GM18517 (cell line): Measurements from ENCODE around the gene ETHE1.
A peak's percentile ranks its signal among the peaks of the same experiment; 100 is the strongest.
"Not testable (repeated sequence)": the region's sequence is repeated elsewhere in the genome, so short reads cannot be mapped to it uniquely, and the experiment has no call there.

Experiments
- ATAC-seq: cut with Tn5 transposase; IDR thresholded peaks from one replicate; pipeline ENCODE4 v1.9.1; 2021; ENCODE audit warnings: mild to moderate bottlenecking, moderate library complexity; ENCODE audit not compliant: unreplicated experiment

ETHE1 gene

DNA sequence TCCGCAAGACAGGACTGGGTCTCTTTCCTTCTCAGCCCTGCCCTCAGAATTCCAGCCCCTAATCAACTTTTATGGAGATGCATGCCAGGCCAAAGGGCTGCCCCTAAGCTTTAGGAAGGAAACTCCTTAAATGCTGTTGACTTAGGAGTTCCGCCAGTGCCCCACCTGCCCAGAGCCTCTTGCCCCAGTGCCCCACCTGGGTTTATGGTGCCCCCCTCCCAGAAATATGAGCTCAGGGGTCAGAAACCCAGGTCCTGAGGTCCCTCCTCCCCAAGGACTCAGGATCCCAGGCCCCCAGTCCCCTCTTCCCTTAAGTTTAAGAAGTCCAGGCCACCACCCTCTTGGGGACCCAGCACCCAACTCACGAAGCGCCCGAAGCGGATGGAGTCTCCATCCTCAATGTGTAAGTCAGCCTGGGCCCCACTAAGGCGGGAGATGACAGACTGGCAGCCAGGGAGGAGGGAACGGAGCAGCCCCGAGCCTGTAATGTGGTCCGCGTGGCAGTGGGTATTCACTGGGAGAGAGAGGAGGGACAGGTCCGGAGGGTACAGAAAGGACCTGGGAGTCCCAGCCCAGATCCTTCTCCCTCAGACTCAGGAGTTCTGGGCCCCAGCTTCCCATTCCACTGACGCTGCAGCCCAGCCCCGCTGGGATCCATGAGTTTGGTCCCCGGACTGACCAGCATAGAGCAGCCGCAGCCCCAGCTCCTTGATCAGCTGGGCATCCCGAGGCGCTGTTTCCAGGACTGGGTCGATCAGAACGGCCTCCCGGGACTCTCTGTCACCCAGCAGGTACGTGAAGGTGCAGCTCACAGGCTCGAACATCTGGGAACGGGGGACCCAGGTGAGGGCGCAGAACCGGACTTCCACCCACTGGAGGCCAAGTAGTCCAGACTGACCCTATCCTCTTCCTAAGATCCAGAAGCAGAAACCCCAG, 897 bp downstream of the ETHE1 start:
- ATAC-seq, result no peak

DNA sequence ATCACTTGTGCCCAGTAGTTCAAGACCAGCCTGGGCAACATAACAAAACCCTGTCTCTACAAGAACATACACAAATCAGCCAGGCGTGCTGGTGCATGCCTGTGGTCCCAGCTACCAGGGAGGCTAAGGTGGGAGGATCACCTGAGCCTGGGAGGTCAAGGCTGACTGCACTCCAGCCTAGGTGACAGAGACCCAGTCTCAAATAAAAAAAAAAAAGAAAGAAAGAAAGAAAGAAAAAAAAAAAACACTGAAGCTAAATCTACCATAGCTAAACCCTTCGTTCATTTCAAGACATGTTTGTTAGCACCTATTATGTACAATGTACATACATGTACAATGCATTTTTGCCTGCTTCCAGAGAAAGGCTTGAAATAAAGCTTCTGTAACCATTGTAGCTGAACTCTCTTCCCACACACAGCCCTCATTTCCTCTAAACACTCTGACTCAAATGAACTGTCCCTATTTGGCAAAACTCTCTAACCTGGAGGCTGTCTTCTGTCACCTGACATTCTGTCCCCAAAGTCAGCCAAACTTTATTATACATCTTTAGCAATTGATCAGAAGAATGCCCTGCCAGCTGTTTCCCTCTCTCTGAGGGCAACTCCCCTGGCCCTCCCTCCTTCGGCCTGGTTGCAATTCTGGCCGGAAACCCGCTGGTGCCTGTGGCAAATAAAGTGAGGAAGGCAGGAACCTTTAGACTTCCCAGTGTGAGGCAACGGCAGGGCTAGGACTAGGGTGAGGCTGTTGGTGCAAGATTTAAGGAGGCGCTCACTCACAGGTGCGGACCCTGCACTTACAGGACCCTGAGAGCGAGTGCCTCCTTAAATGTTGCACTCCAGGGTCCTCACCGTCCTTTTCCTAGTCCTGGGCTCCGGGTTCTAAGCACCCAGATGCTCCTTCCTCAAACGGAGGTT, 1.8 kb downstream of the ETHE1 start:
- ATAC-seq, result no peak

DNA sequence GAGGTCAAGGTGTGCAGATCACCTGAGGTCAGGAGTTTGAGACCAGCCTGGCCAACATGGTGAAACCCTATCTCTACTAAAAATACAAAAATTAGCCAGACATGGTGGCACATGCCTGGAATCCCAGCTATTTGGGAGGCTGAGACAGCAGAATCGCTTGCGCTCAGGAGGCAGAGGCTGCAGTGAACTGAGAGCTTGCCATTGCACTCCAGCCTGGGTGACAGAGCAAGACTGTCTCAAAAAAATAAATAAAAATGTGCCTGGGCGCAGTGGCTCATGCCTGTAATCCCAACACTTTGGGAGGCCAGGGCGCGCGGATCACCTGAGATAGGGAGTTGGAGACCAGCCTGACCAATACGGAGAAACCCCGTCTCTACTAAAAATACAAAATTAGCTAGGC, 3.3 kb downstream of the ETHE1 start:
- ATAC-seq, result not testable (repeated sequence)

DNA sequence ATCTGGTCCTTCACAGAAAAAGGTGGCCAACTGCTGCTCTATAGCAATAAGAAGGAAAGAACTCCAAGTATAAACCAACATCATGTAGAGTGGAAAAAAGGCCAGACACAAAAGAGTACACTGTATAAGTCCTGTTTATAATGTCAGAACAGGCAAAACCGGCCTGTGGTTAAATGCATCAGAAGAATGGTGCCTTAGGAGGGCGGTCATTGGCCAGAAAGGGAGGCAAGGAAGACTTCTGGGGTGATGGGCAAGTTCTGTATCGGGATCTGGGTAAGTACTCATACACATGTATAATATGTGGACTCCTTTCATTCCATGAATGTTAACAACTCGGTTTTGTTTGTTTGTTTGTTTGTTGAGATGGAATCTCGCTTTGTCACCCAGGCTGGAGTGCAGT, 4.1 kb downstream of the ETHE1 start:
- no peak for ATAC-seq

DNA sequence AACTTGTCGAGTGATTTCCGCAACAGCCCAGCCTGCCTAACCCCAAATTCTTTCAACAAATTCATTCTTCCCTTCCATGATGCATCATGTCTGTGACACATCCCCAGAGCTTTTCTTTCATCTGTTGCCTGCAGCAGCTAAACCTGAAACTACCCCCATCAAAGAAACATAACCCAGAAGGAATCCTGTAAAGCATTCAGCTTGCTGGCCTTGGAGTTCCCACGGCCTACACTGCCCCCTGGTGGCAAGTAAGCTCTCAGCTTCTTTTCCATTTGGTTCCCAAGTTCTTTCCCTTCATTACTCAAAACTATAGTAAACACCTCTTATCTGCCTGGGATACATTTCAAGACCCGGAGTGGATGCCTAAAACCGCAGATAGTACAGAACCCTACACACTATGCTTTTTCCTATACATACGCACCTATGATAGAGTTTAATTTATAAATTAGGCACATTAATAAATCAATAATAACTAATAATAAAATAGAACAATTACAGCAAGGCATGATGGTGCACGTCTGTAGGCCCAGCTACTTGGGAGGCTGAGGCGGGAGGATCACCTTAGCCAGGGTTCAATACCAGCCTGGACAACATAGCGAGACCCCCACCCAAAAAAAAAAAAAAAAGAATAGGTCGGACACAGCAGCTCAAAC, 7.4 kb downstream of the ETHE1 start:
- ATAC-seq, result no peak

DNA sequence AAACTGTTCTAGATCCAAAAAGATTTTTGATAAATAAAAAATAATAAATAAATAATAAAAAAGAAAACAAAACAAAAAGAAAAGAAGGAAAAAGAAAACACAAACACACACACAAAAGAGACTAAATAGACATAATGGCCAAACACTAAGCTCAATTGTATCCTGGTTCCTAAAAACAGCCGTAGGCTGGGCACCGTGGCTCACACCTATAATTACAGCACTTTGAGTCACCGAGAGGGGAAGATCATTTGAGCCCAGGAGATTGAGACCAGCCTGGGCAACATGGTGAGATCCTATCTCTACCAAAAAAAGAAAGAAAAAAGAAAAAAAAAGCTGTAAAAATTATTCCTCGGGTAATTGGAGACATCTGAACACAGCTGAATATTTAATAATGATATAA, 8.9 kb downstream of the ETHE1 start:
- ATAC-seq, result no peak

DNA sequence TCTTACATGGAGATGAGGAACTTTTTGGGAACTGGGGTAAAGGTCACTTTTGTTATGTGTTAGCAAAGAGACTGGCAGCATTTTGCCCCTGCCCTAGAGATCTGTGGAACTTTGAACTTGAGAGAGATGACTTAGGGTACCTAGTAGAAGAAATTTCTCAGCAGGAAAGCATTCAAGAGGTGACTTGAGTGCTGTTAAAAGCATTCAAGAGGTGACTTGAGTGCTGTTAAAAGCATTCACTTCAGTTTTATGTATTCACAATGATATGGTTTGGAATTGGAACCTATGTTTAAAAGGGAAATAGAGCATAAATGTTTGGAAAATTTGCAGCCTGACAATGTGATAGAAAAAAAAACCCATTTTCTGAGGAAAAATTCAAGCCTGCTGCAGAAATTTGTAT, 14.6 kb downstream of the ETHE1 start:
- not testable (repeated sequence) for ATAC-seq

DNA sequence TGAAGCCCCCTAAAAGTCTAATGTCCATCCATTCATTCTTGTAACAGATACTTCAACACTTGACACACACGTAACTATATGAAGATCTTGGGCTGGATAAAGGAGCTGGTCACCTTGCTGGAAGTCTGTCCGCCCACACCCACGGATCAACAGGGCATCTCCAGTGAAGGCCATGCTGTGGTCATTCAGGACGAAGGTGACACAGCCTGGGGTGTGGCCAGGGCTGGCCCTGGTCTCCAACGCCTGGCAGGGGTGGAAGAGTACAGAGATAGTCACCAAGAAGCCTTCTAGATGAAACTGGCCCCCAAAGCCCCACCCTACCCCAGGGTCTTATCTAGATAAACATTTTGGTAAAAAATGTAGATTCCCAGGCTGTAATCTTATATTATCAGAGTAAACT, 15.7 kb downstream of the ETHE1 start:
- no peak for ATAC-seq

DNA sequence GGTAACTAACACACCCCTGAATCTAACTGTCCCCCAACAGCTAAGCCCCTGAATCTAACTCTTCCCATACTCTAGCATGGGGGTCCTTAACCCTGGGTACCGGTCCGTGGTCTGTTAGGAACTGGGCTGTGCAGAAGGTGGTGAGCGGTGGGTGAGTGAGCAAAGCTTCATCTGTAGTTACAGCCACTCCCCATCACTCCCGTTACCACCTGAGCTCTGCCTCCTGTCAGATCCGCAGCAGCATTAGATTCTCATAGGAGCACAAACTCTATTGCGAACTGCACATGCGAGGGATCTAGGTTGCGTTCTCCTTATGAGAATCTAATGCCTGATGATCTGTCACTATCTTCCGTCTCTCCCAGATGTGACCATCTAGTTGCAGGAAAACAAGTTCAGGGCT, 16.3 kb downstream of the ETHE1 start:
- ATAC-seq, result no peak

DNA sequence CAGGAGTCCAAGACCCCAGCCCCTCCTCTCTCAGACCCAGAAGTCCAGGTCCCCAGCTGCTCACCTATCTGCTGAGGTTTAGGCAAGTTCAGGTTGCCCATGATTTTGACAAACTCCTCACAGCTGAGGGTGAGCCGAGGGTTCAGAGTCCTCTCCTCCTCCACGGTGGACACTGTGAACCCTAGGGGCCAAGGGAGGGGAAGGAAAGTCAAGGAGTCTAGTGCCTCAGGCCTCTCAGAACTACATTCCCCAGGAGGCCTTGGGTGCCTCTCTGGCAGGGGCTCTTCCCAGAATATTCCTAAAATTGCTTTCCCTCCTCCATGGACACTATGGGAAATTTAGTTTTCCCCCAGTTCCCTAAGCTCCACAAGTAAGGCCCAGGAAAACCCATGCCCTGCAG, 19.1 kb downstream of the ETHE1 start:
- no peak for ATAC-seq

DNA sequence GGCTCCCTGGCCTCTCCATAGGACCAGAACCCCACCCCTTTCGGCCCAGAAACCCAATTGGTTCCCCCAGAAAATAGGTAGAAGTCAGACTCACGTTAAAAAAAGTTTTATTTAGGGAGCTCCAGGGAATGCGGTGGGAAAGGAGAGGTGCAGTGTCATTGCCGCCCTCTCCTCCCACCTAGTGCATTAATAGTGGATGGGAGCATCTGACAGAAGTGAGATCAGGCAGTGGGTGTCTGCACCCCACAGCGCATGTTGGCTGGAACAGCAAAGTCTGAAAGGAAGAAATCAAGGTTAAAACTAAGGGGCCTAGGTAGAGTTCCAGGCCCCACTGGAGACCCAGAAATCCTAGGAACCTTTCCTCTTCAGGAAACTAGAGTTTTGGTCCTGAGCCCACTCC, 20.4 kb downstream of the ETHE1 start:
- no peak for ATAC-seq

DNA sequence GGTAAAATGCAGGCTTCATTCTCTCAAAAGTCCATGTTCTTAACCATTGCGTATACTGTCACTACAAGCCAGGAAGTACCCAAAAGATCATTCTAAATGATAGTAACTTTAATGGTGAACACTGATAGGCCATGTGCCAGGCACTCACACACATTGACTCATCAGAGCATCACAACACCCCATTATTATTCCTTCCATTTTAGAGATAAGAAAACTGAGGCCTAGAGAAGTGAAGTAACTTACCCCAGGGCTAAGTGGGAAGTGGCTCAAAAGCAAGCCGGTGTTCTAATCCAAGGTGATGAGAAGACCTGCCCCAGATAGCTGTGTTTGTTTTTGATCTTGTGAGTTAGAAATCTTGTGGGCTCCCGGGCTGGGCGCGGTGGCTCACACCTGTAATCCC, 21.1 kb downstream of the ETHE1 start:
- no peak for ATAC-seq

DNA sequence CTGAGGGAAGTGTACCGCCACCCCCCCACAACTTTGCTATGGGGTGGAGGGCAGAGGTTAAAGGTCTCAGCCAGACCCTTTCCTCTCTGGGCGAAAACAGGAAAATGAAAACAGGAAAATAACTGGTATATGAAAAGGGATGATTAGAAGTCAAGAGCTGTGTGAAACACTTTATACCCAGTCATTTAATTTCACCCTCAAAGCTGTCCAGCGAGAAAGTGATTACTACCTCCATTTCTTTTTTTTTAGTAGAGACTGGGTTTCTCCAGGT, 21.9 kb downstream of the ETHE1 start:
- ATAC-seq, result no peak

DNA sequence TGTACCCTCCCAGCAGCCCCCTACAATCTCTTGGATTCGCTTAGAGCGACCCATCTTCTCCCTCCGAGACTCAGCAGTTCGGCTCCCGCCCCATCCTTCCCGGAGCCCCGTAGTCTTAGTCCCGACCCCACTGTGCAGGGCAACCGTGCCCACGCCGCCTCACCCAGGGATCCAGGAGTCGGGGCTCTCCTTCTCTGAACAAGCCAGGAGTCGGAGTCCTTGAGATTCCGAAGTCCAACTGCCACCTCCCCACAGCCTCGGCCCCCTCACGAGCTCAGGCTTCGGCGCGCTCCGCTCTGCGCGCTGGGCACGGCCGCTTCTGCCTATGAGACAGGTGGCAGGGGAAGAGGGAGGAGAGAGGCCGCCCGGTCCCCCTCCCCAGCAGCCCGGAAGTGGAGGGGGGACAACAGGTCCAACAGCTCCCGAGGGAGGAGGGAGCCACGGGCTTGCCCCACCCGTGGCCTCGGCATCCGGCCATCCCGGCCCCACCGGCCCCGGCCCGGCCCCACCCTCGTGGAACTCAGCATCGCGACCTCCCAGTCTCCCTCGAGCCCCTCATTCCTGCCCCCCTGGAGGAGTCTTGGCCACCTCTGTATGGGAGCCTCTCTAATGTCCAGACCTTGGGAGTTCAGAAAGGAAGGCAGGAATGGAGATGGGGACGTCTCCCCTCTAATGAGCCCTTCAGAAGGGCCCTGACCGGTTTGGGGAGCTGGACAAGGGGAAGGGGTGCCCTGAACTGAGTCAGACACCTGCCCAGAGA, 22.4 kb downstream of the ETHE1 start, which contains the start of gene PHLDB3:
Gene PHLDB3, minus strand, starts transcription at position 321 of the 760 bp plus-strand sequence. CDS start 628 bp downstream, outside the sequence.
- peak; percentile 17 for ATAC-seq

DNA sequence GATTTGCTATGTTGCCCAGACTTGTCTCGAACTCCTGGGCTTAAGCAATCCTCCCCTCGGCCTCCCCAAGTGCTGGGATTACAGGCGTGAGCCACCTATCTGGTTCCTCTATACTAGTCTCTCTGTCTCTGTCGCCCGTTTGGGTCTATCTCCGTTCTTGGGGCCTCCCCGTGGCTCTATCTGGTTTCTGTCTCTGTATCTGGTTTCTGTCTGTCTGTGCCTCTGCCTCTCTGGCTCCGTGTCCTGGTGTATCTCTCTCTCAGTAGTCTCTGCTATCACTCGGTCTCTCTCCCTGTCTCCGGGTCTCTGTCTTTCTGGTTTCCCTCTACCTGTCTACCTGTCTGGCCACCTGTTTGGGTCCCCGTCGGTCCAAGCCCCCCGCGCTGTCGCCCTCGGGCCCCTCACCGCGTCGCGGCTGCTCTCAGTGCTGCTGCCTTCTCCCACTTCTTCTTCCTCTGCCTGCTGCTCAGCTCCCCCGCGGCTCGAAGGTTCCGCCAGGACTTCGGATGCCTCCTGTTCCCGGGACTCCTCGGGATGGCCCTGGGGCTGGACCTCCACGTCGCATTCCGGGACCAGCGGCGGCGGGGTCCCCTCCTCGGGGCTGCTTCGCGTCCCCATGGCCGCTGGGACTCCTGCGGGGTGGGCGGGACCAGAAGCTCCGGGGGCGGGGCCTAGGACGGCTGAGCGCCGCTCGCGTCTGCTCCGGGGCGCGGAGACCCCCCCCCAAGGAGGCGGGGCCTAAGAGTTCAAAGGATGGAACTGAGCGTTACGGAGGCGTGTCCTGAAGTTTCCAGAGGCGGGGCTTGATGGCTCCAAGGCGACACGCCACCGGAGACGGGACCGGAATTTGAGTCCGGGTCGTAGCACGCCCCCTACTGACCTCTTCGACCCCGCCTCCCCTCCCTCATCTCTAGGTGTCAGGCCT, 23.2 kb downstream of the ETHE1 start:
- ATAC-seq, result peak; percentile 86

DNA sequence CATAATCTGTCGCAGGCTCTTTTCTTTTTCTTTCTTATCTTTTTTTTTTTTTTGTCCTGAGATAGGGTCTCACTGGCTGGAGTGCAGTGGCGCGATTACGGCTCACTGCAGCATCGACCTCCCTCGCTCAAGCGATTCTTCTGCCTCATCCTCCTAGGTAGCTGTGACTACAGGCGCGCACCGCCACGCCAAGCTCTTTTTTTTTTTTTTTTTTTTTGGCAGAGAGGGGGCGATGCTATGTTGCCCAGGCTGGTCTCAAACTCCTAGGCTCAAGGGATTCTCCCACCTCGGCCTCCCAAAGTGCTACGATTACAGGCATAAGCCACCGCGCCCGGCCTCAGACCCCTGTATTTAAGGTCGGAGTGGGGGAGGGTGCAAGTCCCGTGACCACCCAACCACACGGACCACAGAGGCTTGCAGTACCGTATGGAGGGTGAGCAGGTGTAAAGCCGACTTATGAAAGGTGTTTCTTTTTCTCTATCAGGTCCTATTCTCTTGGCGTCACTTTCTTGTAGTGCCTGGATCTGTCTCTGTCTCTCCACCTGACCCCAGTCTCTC, 24.5 kb downstream of the ETHE1 start:
- ATAC-seq, result no peak

DNA sequence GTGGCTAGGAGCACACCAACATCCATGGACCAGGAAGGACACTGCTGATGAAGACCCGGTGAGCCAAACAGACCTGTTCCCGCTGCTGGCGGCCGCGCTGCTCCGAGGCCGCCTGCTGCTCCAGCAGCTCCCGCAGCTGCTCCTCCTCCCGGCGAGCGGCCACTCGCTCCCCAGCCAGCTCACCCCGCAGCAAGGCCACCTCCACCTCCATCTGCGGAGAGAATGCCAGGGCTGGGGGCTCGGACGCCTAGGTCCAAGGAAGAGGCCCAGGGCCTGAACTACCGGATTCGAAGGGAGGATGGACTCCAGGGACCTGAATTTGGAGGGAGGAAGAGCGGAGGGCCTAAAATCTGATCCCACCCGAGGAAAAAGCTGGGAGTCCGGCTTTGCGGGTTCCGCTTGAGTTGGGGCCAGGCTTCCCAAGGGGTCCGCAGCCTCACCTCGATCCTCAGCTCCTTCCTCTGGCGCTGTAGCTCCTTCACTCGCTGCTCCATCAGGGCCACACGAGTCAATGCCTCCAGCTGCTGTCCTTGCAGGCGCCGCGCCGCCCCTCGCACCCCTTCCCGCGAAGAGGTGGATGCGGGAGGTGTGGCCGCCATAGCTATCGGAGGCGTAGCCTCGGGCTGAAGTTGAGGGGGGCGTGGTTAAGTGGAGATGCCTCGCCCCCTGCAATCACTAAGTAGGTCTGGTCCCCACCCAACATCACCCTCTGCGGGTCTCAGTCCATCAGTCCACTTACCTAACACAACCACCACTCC, 25.2 kb downstream of the ETHE1 start:
- no peak for ATAC-seq

DNA sequence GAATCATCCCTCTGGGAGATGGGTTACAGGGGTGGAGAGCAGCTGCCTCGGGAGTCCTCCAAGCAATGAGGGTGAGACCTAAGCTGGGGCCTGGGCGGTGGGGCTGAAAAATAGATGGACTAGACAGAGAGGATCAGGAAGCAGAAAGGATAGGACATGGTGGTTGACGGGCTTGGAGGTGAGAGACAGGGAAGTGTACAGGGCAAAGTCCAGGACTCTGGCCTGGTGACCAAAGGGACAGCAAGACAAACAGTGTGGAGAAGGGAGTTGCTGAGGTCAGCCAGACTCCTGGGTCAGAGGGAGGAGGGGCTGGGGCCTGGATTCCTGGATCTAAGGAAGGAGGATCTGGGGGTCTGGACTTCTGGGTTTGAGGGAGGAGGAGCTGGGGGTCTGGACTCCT, 28.0 kb downstream of the ETHE1 start:
- ATAC-seq, result no peak
